Endodermal cell (in vitro differentiated cells): ENCODE measurements around the gene METTL23. TPM values are rescaled to one million over a fixed set of nuclear protein-coding genes. Genes with fewer than 3 reads are reported as not detected.

Experiments
- DNase-seq: peaks from one replicate; pipeline ENCODE4 v3.0.0-alpha.2; 2017
- H3K27ac ChIP-seq: 2 replicates; pipeline ENCODE4 v1.5.1; 2013; ENCODE audit warnings: mild to moderate bottlenecking, low read depth, low read length, moderate library complexity
- H3K27me3 ChIP-seq: 2 replicates; pipeline ENCODE4 v1.6.1; 2013; ENCODE audit warnings: mild to moderate bottlenecking, low read length, moderate library complexity; ENCODE audit not compliant: insufficient read depth, control insufficient read depth, poor library complexity, severe bottlenecking
- H3K36me3 ChIP-seq: 2 replicates; pipeline ENCODE4 v1.7.0; 2013; ENCODE audit warnings: mild to moderate bottlenecking, low read length, moderate library complexity; ENCODE audit not compliant: control insufficient read depth, insufficient read depth
- H3K4me1 ChIP-seq: one replicate; pipeline ENCODE4 v1.7.0; 2013; ENCODE audit warnings: low read length; ENCODE audit not compliant: control insufficient read depth, insufficient read depth
- H3K4me3 ChIP-seq: 2 replicates; pipeline ENCODE4 v1.5.1; 2013; ENCODE audit warnings: mild to moderate bottlenecking, low read length, moderate library complexity
- H3K9ac ChIP-seq: 2 replicates; pipeline ENCODE4 v1.6.1; 2013; ENCODE audit warnings: mild to moderate bottlenecking, low read length, moderate library complexity; ENCODE audit not compliant: poor library complexity, severe bottlenecking; ENCODE audit errors: extremely low read depth
- H3K9me3 ChIP-seq: 2 replicates; pipeline ENCODE4 v1.6.1; 2013; ENCODE audit warnings: mild to moderate bottlenecking, low read length, moderate library complexity; ENCODE audit not compliant: control insufficient read depth
- H3K27ac Mint-ChIP-seq: 2 replicates; pipeline ENCODE4 v1.8.0; 2020; ENCODE audit warnings: mixed read lengths
- H3K27me3 Mint-ChIP-seq: 2 replicates; pipeline ENCODE4 v1.8.0; 2021; ENCODE audit warnings: mild to moderate bottlenecking, mixed read lengths; ENCODE audit not compliant: insufficient read depth
- H3K36me3 Mint-ChIP-seq: 2 replicates; pipeline ENCODE4 v1.8.0; 2020; ENCODE audit warnings: low read depth, mixed read lengths
- H3K4me1 Mint-ChIP-seq: 2 replicates; pipeline ENCODE4 v1.8.0; 2020; ENCODE audit warnings: mixed read lengths
- H3K4me3 Mint-ChIP-seq: 2 replicates; pipeline ENCODE4 v1.8.0; 2020; ENCODE audit warnings: mild to moderate bottlenecking, moderate library complexity, mixed read lengths
- H3K9me3 Mint-ChIP-seq: 2 replicates; pipeline ENCODE4 v1.8.0; 2020; ENCODE audit warnings: mild to moderate bottlenecking, mixed read lengths
- WGBS, 2 experiments: methylation state at CpG; one replicate each; pipeline versions ENCODE4 v1.1.5 to v1.1.7; 2013; ENCODE audit warnings: missing lambda C conversion rate in 2 of 2, mixed read lengths in 1 of 2; ENCODE audit not compliant: insufficient coverage in 1 of 2, insufficient read length in 1 of 2; 5-methylcytosine and 5-hydroxymethylcytosine counted together
- total RNA-seq, 2 donors: library from RNA; stranded (reverse); fragmentation: NEBNext Ultra II Directional in 1 of 2; extraction: Animal tissue kit (Norgen Biotek cat#: 25700) in 1 of 2; gene quantifications; 2 replicates in 1 of 2; 3 replicates in 1 of 2; pipeline ENCODE4 v1.2.1, GENCODE V29; 2021
- TF ChIP-seq, protein P1 (sequence below): fragments of 200-600 bp; sonication (generic); conservative IDR thresholded peaks from 2 replicates; pipeline ENCODE4 v1.5.0; 2021; ENCODE audit warnings: antibody characterized with exemption, mild to moderate bottlenecking

The METTL23 gene
- total RNA-seq, 2 donors from 2014 or later, result 31.3 to 39.9 TPM

- no peak for DNase-seq
- Mint-ChIP-seq H3K27ac (no peak overlapping the region), H3K36me3 (peaks cover 58% of the 10 kb centered on the region), H3K27me3 (no peaks in the 10 kb centered on the region), H3K9me3 (peaks cover 29% of the 10 kb centered on the region), H3K4me1 (no peaks in the 10 kb centered on the region), H3K4me3 (no peak overlapping the region)
- Histone ChIP-seq H3K27ac (no peak overlapping the region), H3K4me1 (no peaks in the 10 kb centered on the region), H3K4me3 (no peak overlapping the region), H3K36me3 (peaks cover 46% of the 10 kb centered on the region), H3K27me3 (no peaks in the 10 kb centered on the region), H3K9ac (no peak overlapping the region), H3K9me3 (peaks cover 21% of the 10 kb centered on the region)
- TF ChIP-seq, protein P1, sequence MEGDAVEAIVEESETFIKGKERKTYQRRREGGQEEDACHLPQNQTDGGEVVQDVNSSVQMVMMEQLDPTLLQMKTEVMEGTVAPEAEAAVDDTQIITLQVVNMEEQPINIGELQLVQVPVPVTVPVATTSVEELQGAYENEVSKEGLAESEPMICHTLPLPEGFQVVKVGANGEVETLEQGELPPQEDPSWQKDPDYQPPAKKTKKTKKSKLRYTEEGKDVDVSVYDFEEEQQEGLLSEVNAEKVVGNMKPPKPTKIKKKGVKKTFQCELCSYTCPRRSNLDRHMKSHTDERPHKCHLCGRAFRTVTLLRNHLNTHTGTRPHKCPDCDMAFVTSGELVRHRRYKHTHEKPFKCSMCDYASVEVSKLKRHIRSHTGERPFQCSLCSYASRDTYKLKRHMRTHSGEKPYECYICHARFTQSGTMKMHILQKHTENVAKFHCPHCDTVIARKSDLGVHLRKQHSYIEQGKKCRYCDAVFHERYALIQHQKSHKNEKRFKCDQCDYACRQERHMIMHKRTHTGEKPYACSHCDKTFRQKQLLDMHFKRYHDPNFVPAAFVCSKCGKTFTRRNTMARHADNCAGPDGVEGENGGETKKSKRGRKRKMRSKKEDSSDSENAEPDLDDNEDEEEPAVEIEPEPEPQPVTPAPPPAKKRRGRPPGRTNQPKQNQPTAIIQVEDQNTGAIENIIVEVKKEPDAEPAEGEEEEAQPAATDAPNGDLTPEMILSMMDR, result no peak
- WGBS, 2 experiments, result 96 to 100% methylated on average over 4 to 5 of the region's 5 CpGs
These were observed 30.6 kb downstream of the METTL23 start for GRCh38 chr17:76757256-76757655.

- Mint-ChIP-seq H3K36me3 (peaks cover 48% of the 10 kb centered on the region), H3K4me1 (peaks cover 4% of the 10 kb centered on the region), H3K27ac (no peak overlapping the region), H3K27me3 (no peaks in the 10 kb centered on the region), H3K4me3 (no peak overlapping the region), H3K9me3 (peaks cover 37% of the 10 kb centered on the region)
- Histone ChIP-seq H3K36me3 (peaks cover 37% of the 10 kb centered on the region), H3K9me3 (peaks cover 21% of the 10 kb centered on the region), H3K27me3 (no peaks in the 10 kb centered on the region), H3K9ac (no peak overlapping the region), H3K4me1 (no peaks in the 10 kb centered on the region), H3K27ac (no peak overlapping the region), H3K4me3 (no peak overlapping the region)
- no peak for DNase-seq
- TF ChIP-seq, protein P1, result no peak
- 93 to 98% methylated on average over 2 of the region's 3 CpGs for WGBS, 2 experiments
These were observed 31.9 kb downstream of the METTL23 start for GRCh38 chr17:76758570-76758969.

GRCh38 chr17:76772842-76773525 is 46.3 kb downstream of the METTL23 start:
- Mint-ChIP-seq H3K4me1 (peaks cover 3% of the 10 kb centered on the region), H3K36me3 (peaks cover 65% of the 10 kb centered on the region), H3K27ac (peak overlapping the region; percentile 9), H3K27me3 (no peaks in the 10 kb centered on the region), H3K4me3 (no peak overlapping the region), H3K9me3 (no peaks in the 10 kb centered on the region)
- peak; percentile 54 for DNase-seq
- H3K4me3 ChIP-seq, result no peak overlapping the region
- TF ChIP-seq, protein P1, result no peak
- no peaks in the 10 kb centered on the region for H3K27me3 ChIP-seq
- peaks cover 69% of the 10 kb centered on the region for H3K36me3 ChIP-seq
- no peaks in the 10 kb centered on the region for H3K4me1 ChIP-seq
- 93 to 100% methylated on average over 4 to 6 of the region's 6 CpGs for WGBS, 2 experiments
- H3K9ac ChIP-seq, result no peak overlapping the region
- H3K27ac ChIP-seq, result no peak overlapping the region
- peaks cover 10% of the 10 kb centered on the region for H3K9me3 ChIP-seq
